Calu3 (cell line): Measurements from ENCODE around the gene SRA1. TPM values are rescaled to one million over a fixed set of nuclear protein-coding genes. Genes with fewer than 3 reads are reported as not detected.
A peak's percentile ranks its signal among the peaks of the same experiment; 100 is the strongest.

Experiments
- BruUV-seq: library from RNA; stranded (reverse); fragments of 400-500 nt; replicated peaks from 2 replicates; lab custom pipeline; 2021; lab: Mats Ljungman, UMichigan
- CTCF ChIA-PET: fragments of 300-600 bp; sonication (Branson Sonifier 250); formaldehyde crosslinking; loops from one replicate; lab custom pipeline; 2022; ENCODE audit warnings: antibody characterized with exemption; lab: Charles Lee
- DNase-seq: peaks from one replicate; pipeline ENCODE4 v3.0.0; 2022
- H3K27ac Mint-ChIP-seq: one replicate; pipeline ENCODE4 v1.8.0; 2022; ENCODE audit warnings: mixed read lengths; ENCODE audit not compliant: unreplicated experiment
- H3K27me3 Mint-ChIP-seq: one replicate; pipeline ENCODE4 v1.8.0; 2022; ENCODE audit warnings: mixed read lengths; ENCODE audit not compliant: unreplicated experiment
- H3K36me3 Mint-ChIP-seq: one replicate; pipeline ENCODE4 v1.8.0; 2022; ENCODE audit warnings: mild to moderate bottlenecking, moderate library complexity, mixed read lengths; ENCODE audit not compliant: insufficient read depth, unreplicated experiment
- H3K4me1 Mint-ChIP-seq: one replicate; pipeline ENCODE4 v1.8.0; 2022; ENCODE audit warnings: mild to moderate bottlenecking, low read depth, mixed read lengths; ENCODE audit not compliant: unreplicated experiment
- H3K4me3 Mint-ChIP-seq: one replicate; pipeline ENCODE4 v1.8.0; 2022; ENCODE audit warnings: mild to moderate bottlenecking, low read depth, moderate library complexity, mixed read lengths; ENCODE audit not compliant: unreplicated experiment
- H3K9me3 Mint-ChIP-seq: one replicate; pipeline ENCODE4 v1.8.0; 2022; ENCODE audit warnings: low read depth, mixed read lengths; ENCODE audit not compliant: unreplicated experiment
- CTCF ChIP-seq: fragments of 200-600 bp; IDR thresholded peaks from one replicate; pipeline ENCODE4 v1.8.0; 2022; ENCODE audit warnings: antibody characterized with exemption; ENCODE audit not compliant: unreplicated experiment
- intact Hi-C: fragments of 100-400 bp; cut with micrococcal nuclease; formaldehyde crosslinking; loops from one replicate; pipeline ENCODE4 v1.10.0; 2022; ENCODE audit not compliant: unreplicated experiment
- total RNA-seq: library from RNA; stranded (reverse); gene quantifications from 2 replicates; pipeline ENCODE4 v1.2.3, GENCODE V29; 2022

SRA1 gene
- total RNA-seq, 1 experiment from 2014 or later = 33.0 TPM

DNA sequence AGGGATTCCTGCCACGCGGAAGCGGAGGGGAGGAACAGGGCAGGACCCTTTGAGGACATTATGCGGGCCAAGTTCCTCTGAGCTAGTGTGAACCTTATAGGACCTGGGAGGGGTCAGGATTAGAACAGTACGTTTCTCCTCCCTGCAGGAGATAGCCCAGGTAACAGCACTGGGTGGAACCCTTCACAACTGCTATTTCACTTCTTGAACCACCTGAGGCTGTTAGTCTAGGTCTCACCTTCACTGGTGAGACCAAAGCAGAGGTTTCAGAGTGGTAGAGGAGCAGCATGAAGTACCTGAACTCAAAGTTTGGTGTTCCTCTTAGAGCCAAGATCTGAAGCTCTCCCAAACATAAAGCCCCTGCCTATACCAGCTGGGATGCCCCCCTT is 9.0 kb downstream of the SRA1 start:
- BruUV-seq = no TSS peak
- peak overlapping the region; percentile 49 for H3K27ac Mint-ChIP-seq
- TF ChIP-seq CTCF = no peak
- CTCF ChIA-PET = interaction anchor here (1.0 to 2.0 kb wide), 2 partner anchors 85 to 91 kb away, joined by 3 to 7 read pairs; partner anchors contain the start of gene CD14
- DNase-seq = no peak
- H3K4me3 Mint-ChIP-seq = peak overlapping the region; percentile 38
- intact Hi-C loops = no loop called here
- no peaks in the 10 kb centered on the region for H3K27me3 Mint-ChIP-seq
- H3K36me3 Mint-ChIP-seq = peaks cover 86% of the 10 kb centered on the region
- peaks cover 26% of the 10 kb centered on the region for H3K4me1 Mint-ChIP-seq
- H3K9me3 Mint-ChIP-seq = no peaks in the 10 kb centered on the region

GRCh38 chr5:140547508-140548299 is 9.6 kb downstream of the SRA1 start, which contains the start of gene EIF4EBP3:
TSS of gene EIF4EBP3 (plus strand) at chr5:140547662. CDS start at chr5:140547738, 76 bp downstream.
- DNase-seq = peak; percentile 90

GRCh38 chr5:140546851-140547507 is 10.3 kb downstream of the SRA1 start:
- Mint-ChIP-seq H3K27me3 (no peaks in the 10 kb centered on the region), H3K36me3 (peaks cover 86% of the 10 kb centered on the region), H3K4me3 (peak overlapping the region; percentile 38), H3K4me1 (peaks cover 21% of the 10 kb centered on the region), H3K9me3 (no peaks in the 10 kb centered on the region), H3K27ac (peak overlapping the region; percentile 49)
- no peak for DNase-seq
- no peak for TF ChIP-seq CTCF
- no TSS peak for BruUV-seq
- CTCF ChIA-PET = interaction anchor here (0.8 to 2.0 kb wide), 7 partner anchors 12 to 172 kb away, joined by 3 to 12 read pairs (median 5); partner anchors contain the start of genes CD14, IK and NDUFA2
- intact Hi-C loops = no loop called here

More at GRCh38 chr5:140547508-140548299, 9.6 kb downstream of the SRA1 start, which contains the start of gene EIF4EBP3:
- intact Hi-C loops = no loop called here
- CTCF ChIA-PET = interaction anchor here (0.8 to 2.0 kb wide), 7 partner anchors 13 to 171 kb away, joined by 3 to 12 read pairs (median 5); partner anchors contain the start of genes CD14, IK and NDUFA2
- peaks cover 21% of the 10 kb centered on the region for H3K4me1 Mint-ChIP-seq
- H3K36me3 Mint-ChIP-seq = peaks cover 81% of the 10 kb centered on the region
- peak; percentile 42 for TF ChIP-seq CTCF
- H3K4me3 Mint-ChIP-seq = peak within 1 kb of the TSS; percentile 38
- H3K27ac Mint-ChIP-seq = peak within 1 kb of the TSS; percentile 49
- BruUV-seq = no TSS peak
- H3K27me3 Mint-ChIP-seq = no peaks in the 10 kb centered on the region
- no peaks in the 10 kb centered on the region for H3K9me3 Mint-ChIP-seq

GRCh38 chr5:140545606-140546005 is 11.7 kb downstream of the SRA1 start:
- Mint-ChIP-seq H3K27me3 (no peaks in the 10 kb centered on the region), H3K36me3 (peaks cover 85% of the 10 kb centered on the region), H3K9me3 (no peaks in the 10 kb centered on the region), H3K27ac (no peak overlapping the region), H3K4me1 (peaks cover 21% of the 10 kb centered on the region), H3K4me3 (no peak overlapping the region)
- BruUV-seq = no TSS peak
- no peak for DNase-seq
- CTCF ChIA-PET = no interaction called here
- intact Hi-C loops = no loop called here
- TF ChIP-seq CTCF = no peak
